ENCODE measurements around the gene FRAS1.
"Not testable (repeated sequence)": the region's sequence is repeated elsewhere in the genome, so short reads cannot be mapped to it uniquely, and the experiment has no call there.

Gene FRAS1

GRCh38 chr4:78165758-78166157 lies 108.6 kb downstream of the FRAS1 start:
- DNase-seq (ENCODE audit: low spot score), result no peak

- DNase-seq (ENCODE audit: low spot score), result no peak
Measured at GRCh38 chr4:78166622-78167021, 109.5 kb downstream of the FRAS1 start.

GRCh38 chr4:78167510-78167909 lies 110.4 kb downstream of the FRAS1 start:
- no peak for DNase-seq (ENCODE audit: low spot score)

GRCh38 chr4:78168029-78168428 lies 110.9 kb downstream of the FRAS1 start:
- no peak for DNase-seq (ENCODE audit: low spot score)

GRCh38 chr4:78169728-78170127 lies 112.6 kb downstream of the FRAS1 start:
- no peak for DNase-seq (ENCODE audit: low spot score)

GRCh38 chr4:78171482-78171881 lies 114.4 kb downstream of the FRAS1 start:
- DNase-seq (ENCODE audit: low spot score), result no peak

- DNase-seq (ENCODE audit: low spot score), result no peak
Measured at GRCh38 chr4:78174891-78175290, 117.8 kb downstream of the FRAS1 start.

- no peak for DNase-seq (ENCODE audit: low spot score)
Measured at GRCh38 chr4:78179196-78179595, 122.1 kb downstream of the FRAS1 start.

- DNase-seq (ENCODE audit: low spot score), result not testable (repeated sequence)
Measured at GRCh38 chr4:78181681-78182234, 124.6 kb downstream of the FRAS1 start.

- no peak for DNase-seq (ENCODE audit: low spot score)
Measured at GRCh38 chr4:78184584-78184983, 127.5 kb downstream of the FRAS1 start.

GRCh38 chr4:78185117-78185516 lies 128.0 kb downstream of the FRAS1 start:
- no peak for DNase-seq (ENCODE audit: low spot score)

GRCh38 chr4:78186597-78187543 lies 129.7 kb downstream of the FRAS1 start:
- no peak for DNase-seq (ENCODE audit: low spot score)

- DNase-seq (ENCODE audit: low spot score), result no peak
Measured at GRCh38 chr4:78190068-78190467, 132.9 kb downstream of the FRAS1 start.

- no peak for DNase-seq (ENCODE audit: low spot score)
Measured at GRCh38 chr4:78190595-78190994, 133.5 kb downstream of the FRAS1 start.

- no peak for DNase-seq (ENCODE audit: low spot score)
Measured at GRCh38 chr4:78197947-78198346, 140.8 kb downstream of the FRAS1 start.

GRCh38 chr4:78199984-78200383 lies 142.9 kb downstream of the FRAS1 start:
- no peak for DNase-seq (ENCODE audit: low spot score)

- no peak for DNase-seq (ENCODE audit: low spot score)
Measured at GRCh38 chr4:78200949-78201348, 143.8 kb downstream of the FRAS1 start.

- no peak for DNase-seq (ENCODE audit: low spot score)
Measured at GRCh38 chr4:78204176-78204575, 147.1 kb downstream of the FRAS1 start.

GRCh38 chr4:78205591-78205990 lies 148.5 kb downstream of the FRAS1 start:
- DNase-seq (ENCODE audit: low spot score), result no peak

GRCh38 chr4:78207541-78207940 lies 150.4 kb downstream of the FRAS1 start:
- DNase-seq (ENCODE audit: low spot score), result no peak

GRCh38 chr4:78207951-78208350 lies 150.8 kb downstream of the FRAS1 start:
- no peak for DNase-seq (ENCODE audit: low spot score)

- DNase-seq (ENCODE audit: low spot score), result not testable (repeated sequence)
Measured at GRCh38 chr4:78208896-78209295, 151.8 kb downstream of the FRAS1 start.

- DNase-seq (ENCODE audit: low spot score), result no peak
Measured at GRCh38 chr4:78210694-78211410, 153.7 kb downstream of the FRAS1 start.

Measured in kidney capillary endothelial cell (primary cell).